Osteocyte (in vitro differentiated cells): ENCODE data around the gene RAD50. TPM values are rescaled to one million over a fixed set of nuclear protein-coding genes. Genes with fewer than 3 reads are reported as not detected.

ENCODE experiments used
- DNase-seq: peaks from one replicate; pipeline ENCODE4 v3.0.0; 2021; ENCODE audit warnings: mixed read lengths; ENCODE audit not compliant: unreplicated experiment; ENCODE audit errors: extremely low spot score
- H3K27ac Mint-ChIP-seq: one replicate; pipeline ENCODE4 v1.8.0; 2021; ENCODE audit warnings: mild to moderate bottlenecking, mixed read lengths; ENCODE audit not compliant: unreplicated experiment
- H3K27me3 Mint-ChIP-seq: one replicate; pipeline ENCODE4 v1.8.0; 2021; ENCODE audit warnings: mixed read lengths; ENCODE audit not compliant: unreplicated experiment
- H3K36me3 Mint-ChIP-seq: one replicate; pipeline ENCODE4 v1.8.0; 2021; ENCODE audit warnings: mixed read lengths; ENCODE audit not compliant: unreplicated experiment
- H3K4me1 Mint-ChIP-seq: one replicate; pipeline ENCODE4 v1.8.0; 2021; ENCODE audit warnings: mixed read lengths; ENCODE audit not compliant: unreplicated experiment
- H3K4me3 Mint-ChIP-seq: one replicate; pipeline ENCODE4 v1.8.0; 2021; ENCODE audit warnings: mild to moderate bottlenecking, moderate library complexity, mixed read lengths; ENCODE audit not compliant: unreplicated experiment
- H3K9me3 Mint-ChIP-seq: one replicate; pipeline ENCODE4 v1.8.0; 2021; ENCODE audit warnings: mixed read lengths; ENCODE audit not compliant: unreplicated experiment
- total RNA-seq: library from RNA; stranded (reverse); gene quantifications from 2 replicates; pipeline ENCODE4 v1.2.1, GENCODE V29; 2021
- TF ChIP-seq, protein P1 (sequence below): fragments of 200-600 bp; sonication (generic); IDR thresholded peaks from 2 replicates; pipeline ENCODE4 v1.5.0; 2021; ENCODE audit warnings: antibody characterized with exemption, mild to moderate bottlenecking, moderate library complexity

The RAD50 gene
- total RNA-seq, 1 donor from 2014 or later, result 27.5 TPM

DNA sequence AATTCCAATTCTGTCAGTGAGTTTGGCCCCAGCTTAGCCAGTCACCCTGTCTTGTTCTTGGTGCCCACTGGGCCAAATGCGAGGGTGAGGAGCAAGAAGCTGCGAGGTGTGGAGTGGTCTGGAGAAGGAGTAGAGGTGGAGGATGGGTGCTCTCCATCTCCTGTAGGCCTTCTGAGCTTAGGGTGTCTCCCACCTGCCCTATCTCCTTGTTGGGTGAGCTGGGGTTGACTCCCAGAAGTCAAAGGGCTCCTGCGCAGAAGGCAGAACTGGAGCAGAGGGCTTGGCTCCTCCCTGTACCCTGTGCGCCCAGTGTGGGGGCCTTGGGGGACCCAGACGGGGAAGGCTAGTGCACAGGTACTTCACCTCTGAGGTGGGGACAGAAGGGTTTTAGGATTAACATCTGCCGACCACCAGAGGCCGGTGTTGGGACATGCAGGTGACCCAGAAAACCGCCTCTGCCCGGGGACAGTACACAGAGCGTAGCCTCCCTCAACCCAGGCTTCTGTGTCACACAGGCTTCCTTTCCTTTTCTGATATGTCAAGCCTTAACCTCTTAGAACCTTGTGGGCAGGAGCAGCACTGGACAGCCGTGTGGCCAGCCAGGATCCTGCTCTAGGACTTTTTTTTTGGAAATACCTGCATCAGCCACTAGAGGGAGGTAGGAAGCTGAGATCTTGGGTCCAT, 30.3 kb upstream of the RAD50 start:
- DNase-seq, result no peak
- Mint-ChIP-seq H3K4me1 (peaks cover 1% of the 10 kb centered on the region), H3K36me3 (no peaks in the 10 kb centered on the region), H3K4me3 (no peak overlapping the region), H3K27me3 (peaks cover 35% of the 10 kb centered on the region), H3K27ac (no peak overlapping the region), H3K9me3 (peaks cover 1% of the 10 kb centered on the region)
- TF ChIP-seq, protein P1, sequence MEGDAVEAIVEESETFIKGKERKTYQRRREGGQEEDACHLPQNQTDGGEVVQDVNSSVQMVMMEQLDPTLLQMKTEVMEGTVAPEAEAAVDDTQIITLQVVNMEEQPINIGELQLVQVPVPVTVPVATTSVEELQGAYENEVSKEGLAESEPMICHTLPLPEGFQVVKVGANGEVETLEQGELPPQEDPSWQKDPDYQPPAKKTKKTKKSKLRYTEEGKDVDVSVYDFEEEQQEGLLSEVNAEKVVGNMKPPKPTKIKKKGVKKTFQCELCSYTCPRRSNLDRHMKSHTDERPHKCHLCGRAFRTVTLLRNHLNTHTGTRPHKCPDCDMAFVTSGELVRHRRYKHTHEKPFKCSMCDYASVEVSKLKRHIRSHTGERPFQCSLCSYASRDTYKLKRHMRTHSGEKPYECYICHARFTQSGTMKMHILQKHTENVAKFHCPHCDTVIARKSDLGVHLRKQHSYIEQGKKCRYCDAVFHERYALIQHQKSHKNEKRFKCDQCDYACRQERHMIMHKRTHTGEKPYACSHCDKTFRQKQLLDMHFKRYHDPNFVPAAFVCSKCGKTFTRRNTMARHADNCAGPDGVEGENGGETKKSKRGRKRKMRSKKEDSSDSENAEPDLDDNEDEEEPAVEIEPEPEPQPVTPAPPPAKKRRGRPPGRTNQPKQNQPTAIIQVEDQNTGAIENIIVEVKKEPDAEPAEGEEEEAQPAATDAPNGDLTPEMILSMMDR, result peak; percentile 84

DNA sequence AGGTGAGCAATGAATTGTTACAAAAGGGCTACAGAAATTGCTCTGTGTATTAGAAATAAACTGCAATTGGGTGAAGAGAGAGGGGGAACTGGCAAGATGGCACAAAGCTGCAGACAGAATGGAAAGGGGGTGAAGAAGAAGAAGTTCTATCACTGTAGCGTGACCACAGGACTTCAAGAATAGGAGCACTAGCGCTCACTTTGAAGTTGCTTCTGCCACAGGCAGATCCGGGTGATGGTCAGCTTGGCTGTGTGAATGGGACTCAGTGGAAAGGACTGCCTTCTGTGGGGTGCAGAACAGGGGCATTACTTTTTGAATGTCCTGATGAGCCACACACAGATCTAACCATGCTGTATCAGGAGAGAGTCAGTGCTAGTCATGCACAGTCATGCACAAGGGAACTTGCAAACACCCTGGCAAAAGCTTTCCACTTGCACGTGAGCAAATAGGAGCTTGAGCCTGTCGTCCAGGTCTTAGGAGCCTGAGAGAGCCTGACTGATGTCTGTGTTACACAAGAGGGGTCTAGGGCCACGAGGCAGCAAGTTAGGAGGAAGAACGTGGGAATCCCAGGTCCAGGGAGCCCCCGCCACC, 29.7 kb upstream of the RAD50 start:
- DNase-seq, result no peak

DNA sequence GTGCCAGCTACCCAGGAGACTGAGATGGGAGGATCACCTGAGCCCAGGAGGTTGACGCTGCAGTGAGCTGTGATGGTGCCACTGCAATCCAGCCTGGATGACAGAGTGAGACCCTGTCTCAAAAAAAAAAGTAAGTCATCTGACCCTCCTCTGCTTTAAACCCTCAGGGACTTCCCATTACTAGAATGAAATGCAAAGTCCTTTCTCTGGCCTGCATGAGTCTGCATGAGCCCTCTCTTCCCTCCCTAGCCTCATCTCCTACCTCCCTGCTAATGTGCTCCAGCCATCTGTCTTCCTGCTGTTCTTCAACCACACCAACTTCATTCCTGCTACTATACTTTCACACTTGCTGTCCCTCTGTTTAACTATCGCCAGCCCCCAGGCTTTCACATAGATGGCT, 28.8 kb upstream of the RAD50 start:
- no peak for DNase-seq
- Mint-ChIP-seq H3K4me1 (peaks cover 1% of the 10 kb centered on the region), H3K4me3 (no peak overlapping the region), H3K36me3 (no peaks in the 10 kb centered on the region), H3K27ac (no peak overlapping the region), H3K9me3 (no peaks in the 10 kb centered on the region), H3K27me3 (peaks cover 48% of the 10 kb centered on the region)
- TF ChIP-seq, protein P1, result no peak

More for the DNA sequence above, 29.7 kb upstream of the RAD50 start:
- no peaks in the 10 kb centered on the region for H3K36me3 Mint-ChIP-seq
- H3K27ac Mint-ChIP-seq, result no peak overlapping the region
- TF ChIP-seq, protein P1, result no peak
- no peak overlapping the region for H3K4me3 Mint-ChIP-seq
- peaks cover 42% of the 10 kb centered on the region for H3K27me3 Mint-ChIP-seq
- H3K4me1 Mint-ChIP-seq, result peaks cover 1% of the 10 kb centered on the region
- H3K9me3 Mint-ChIP-seq, result no peaks in the 10 kb centered on the region

DNA sequence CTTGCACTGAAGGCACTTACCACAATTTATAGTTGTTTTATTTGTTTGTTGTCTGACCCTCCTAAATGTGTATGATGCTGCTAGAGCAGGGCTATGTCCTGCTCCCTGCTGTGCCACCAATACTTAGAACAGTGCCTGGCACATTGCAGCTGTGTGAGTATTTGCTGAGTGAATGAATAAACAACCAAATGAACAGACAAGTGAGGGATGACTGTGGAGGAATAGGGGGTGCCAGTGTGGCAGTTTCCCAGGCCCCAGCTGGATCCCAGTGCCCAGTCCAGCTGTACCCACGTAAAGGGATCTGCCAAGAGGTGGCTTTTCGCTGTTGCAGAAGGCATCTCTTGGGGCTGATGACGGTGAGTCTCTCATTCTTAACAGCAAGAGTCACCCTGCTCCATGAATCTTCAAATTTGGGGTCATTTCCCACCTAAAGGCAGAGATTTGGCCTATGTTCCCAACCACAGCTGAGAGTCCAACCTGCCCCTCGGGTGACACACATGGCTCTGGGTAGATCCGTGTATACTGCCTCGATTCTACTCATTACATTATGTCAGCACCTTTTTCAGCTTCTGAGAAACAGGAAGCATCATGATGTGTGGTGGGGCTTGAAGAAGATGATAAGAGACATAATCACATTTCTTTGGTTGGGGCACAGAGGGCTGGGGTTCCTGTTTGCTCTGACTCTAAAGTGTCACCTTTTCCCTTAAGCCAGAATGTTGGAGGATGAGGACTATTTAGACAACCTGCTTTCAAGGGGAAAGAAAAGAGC, 27.7 kb upstream of the RAD50 start:
- Mint-ChIP-seq H3K4me3 (no peak overlapping the region), H3K4me1 (peaks cover 1% of the 10 kb centered on the region), H3K27me3 (peaks cover 47% of the 10 kb centered on the region), H3K9me3 (no peaks in the 10 kb centered on the region), H3K36me3 (no peaks in the 10 kb centered on the region), H3K27ac (no peak overlapping the region)
- DNase-seq, result no peak
- TF ChIP-seq, protein P1, result no peak

DNA sequence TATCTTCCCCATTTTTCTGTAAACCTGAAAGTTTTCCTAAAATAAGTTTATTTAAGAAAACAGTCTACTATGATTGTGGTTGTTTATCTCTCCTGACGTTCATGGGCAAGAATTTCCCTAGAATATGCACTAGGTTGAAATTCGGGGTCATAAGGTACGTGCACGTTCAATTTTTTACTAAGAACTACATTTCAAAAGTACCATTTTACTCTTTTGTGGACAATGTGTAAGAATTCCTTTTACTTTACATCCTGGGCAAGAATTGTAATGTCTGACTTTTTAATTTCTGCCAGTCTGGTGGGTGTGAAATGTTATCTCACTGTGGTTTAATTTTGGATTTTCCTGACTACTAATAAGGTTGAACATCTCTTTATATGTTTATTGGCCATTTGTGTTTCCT, 25.8 kb upstream of the RAD50 start:
- H3K4me1 Mint-ChIP-seq, result peaks cover 1% of the 10 kb centered on the region
- H3K4me3 Mint-ChIP-seq, result no peak overlapping the region
- no peaks in the 10 kb centered on the region for H3K36me3 Mint-ChIP-seq
- TF ChIP-seq, protein P1, result no peak
- H3K27ac Mint-ChIP-seq, result no peak overlapping the region
- H3K9me3 Mint-ChIP-seq, result no peaks in the 10 kb centered on the region
- DNase-seq, result no peak
- H3K27me3 Mint-ChIP-seq, result peaks cover 51% of the 10 kb centered on the region
